Neural cell (in vitro differentiated cells): ENCODE measurements around the gene SMIM29. TPM values are rescaled to one million over a fixed set of nuclear protein-coding genes. Genes with fewer than 3 reads are reported as not detected.

Experiments used
- H2AFZ ChIP-seq: fragments of 200-600, 300-800 bp; sonication (generic), shearing (Covaris generic); 2 replicates; pipeline ENCODE4 v1.6.0; 2014; ENCODE audit warnings: low read depth, mild to moderate bottlenecking, antibody characterized with exemption, low read length, moderate library complexity
- H3F3A ChIP-seq: fragments of 200-600 bp; shearing (Covaris generic); 2 replicates; pipeline ENCODE4 v1.6.1; 2016; ENCODE audit warnings: mild to moderate bottlenecking, moderate library complexity, mixed read lengths, antibody characterized with exemption, low read length; ENCODE audit not compliant: insufficient read depth, poor library complexity, severe bottlenecking
- H3K27ac ChIP-seq: fragments of 200-600, 300-800 bp; sonication (generic), shearing (Covaris generic); 2 replicates; pipeline ENCODE4 v1.5.1; 2014; ENCODE audit warnings: mild to moderate bottlenecking, low read length, moderate library complexity
- H3K27me3 ChIP-seq: fragments of 300-800, 200-600 bp; sonication (generic), shearing (Covaris generic); 2 replicates; pipeline ENCODE4 v1.6.0; 2014; ENCODE audit warnings: mild to moderate bottlenecking, low read depth, low read length, moderate library complexity; ENCODE audit not compliant: insufficient read depth
- H3K36me3 ChIP-seq: fragments of 300-800, 200-600 bp; sonication (generic), shearing (Covaris generic); 2 replicates; pipeline ENCODE4 v1.5.1; 2014; ENCODE audit warnings: mild to moderate bottlenecking, antibody characterized with exemption, low read length, moderate library complexity; ENCODE audit not compliant: insufficient read depth
- H3K4me2 ChIP-seq: fragments of 300-800, 200-600 bp; sonication (generic), shearing (Covaris generic); 2 replicates; pipeline ENCODE4 v1.6.0; 2014; ENCODE audit warnings: mild to moderate bottlenecking, low read length
- H3K4me3 ChIP-seq: fragments of 300-800, 200-600 bp; sonication (generic), shearing (Covaris generic); 2 replicates; pipeline ENCODE4 v1.5.1; 2014; ENCODE audit warnings: mild to moderate bottlenecking, low read length, moderate library complexity
- H3K79me2 ChIP-seq: fragments of 200-600 bp; shearing (Covaris generic); replicated peaks from 2 replicates; pipeline ENCODE4 v1.6.0; 2014; ENCODE audit warnings: mild to moderate bottlenecking, low read length, moderate library complexity; ENCODE audit not compliant: insufficient read depth
- H3K9ac ChIP-seq: fragments of 300-800, 200-600 bp; sonication (generic), shearing (Covaris generic); 2 replicates; pipeline ENCODE4 v1.6.1; 2016; ENCODE audit warnings: mild to moderate bottlenecking, low read length, mixed read lengths
- H3K9me2 ChIP-seq: fragments of 200-600 bp; shearing (Covaris generic); 2 replicates; pipeline ENCODE4 v1.6.1; 2016; ENCODE audit warnings: mild to moderate bottlenecking, low read length, mixed read lengths; ENCODE audit not compliant: insufficient read depth
- H3K9me3 ChIP-seq: fragments of 200-600, 300-800 bp; sonication (generic), shearing (Covaris generic); 2 replicates; pipeline ENCODE4 v1.6.1; 2016; ENCODE audit warnings: mild to moderate bottlenecking, mixed run types, low read length, moderate library complexity, mixed read lengths
- H4K20me1 ChIP-seq: fragments of 200-600 bp; shearing (Covaris generic); 2 replicates; pipeline ENCODE4 v1.6.1; 2016; ENCODE audit warnings: mild to moderate bottlenecking, mixed run types; ENCODE audit not compliant: insufficient read depth
- EP300 ChIP-seq: fragments of 450-650 bp; conservative IDR thresholded peaks from 2 replicates; pipeline ENCODE4 v1.6.1; 2014; ENCODE audit warnings: antibody characterized with exemption, mild to moderate bottlenecking, moderate library complexity; ENCODE audit not compliant: poor library complexity, severe bottlenecking
- EZH2 ChIP-seq: fragments of 200-600, 300-800 bp; shearing (Covaris generic), sonication (generic); IDR thresholded peaks from 2 replicates; pipeline ENCODE4 v1.6.1; 2014; ENCODE audit warnings: antibody characterized with exemption, low read length, borderline replicate concordance, mild to moderate bottlenecking; ENCODE audit not compliant: insufficient read depth, poor library complexity, severe bottlenecking
- MXI1 ChIP-seq: fragments of 450-650 bp; conservative IDR thresholded peaks from 2 replicates; pipeline ENCODE4 v1.6.1; 2014; ENCODE audit warnings: antibody characterized with exemption, mild to moderate bottlenecking; ENCODE audit not compliant: poor library complexity, severe bottlenecking
- POLR2AphosphoS5 ChIP-seq: IDR thresholded peaks from 2 replicates; pipeline ENCODE4 v1.6.1; 2012
- RAD21 ChIP-seq: fragments of 450-650 bp; conservative IDR thresholded peaks from 2 replicates; pipeline ENCODE4 v1.6.1; 2014; ENCODE audit warnings: antibody characterized with exemption, mild to moderate bottlenecking, moderate library complexity
- SMC3 ChIP-seq: fragments of 450-650 bp; conservative IDR thresholded peaks from 2 replicates; pipeline ENCODE4 v1.6.1; 2014; ENCODE audit warnings: antibody characterized with exemption, mild to moderate bottlenecking, moderate library complexity; ENCODE audit not compliant: poor library complexity
- TAF1 ChIP-seq: IDR thresholded peaks from 2 replicates; pipeline ENCODE4 v1.6.1; 2012; ENCODE audit warnings: low read depth
- polyA plus RNA-seq: library from polyadenylated mRNA; depleted of rRNA; stranded (reverse); fragments of >200 nt; gene quantifications from 2 replicates; pipeline ENCODE4 v1.2.3, GENCODE V29; 2014
- TF ChIP-seq, protein P1 (sequence below): IDR thresholded peaks from 2 replicates; pipeline ENCODE4 v1.6.1; 2012; ENCODE audit warnings: borderline replicate concordance
- TF ChIP-seq, protein P2 (sequence below): fragments of 450-650 bp; IDR thresholded peaks from 2 replicates; pipeline ENCODE4 v1.5.1; 2014; ENCODE audit warnings: antibody characterized with exemption, mild to moderate bottlenecking, moderate library complexity; ENCODE audit not compliant: poor library complexity, severe bottlenecking

The SMIM29 gene
- polyA plus RNA-seq, 1 donor from 2014 or later, result 82.1 TPM

DNA sequence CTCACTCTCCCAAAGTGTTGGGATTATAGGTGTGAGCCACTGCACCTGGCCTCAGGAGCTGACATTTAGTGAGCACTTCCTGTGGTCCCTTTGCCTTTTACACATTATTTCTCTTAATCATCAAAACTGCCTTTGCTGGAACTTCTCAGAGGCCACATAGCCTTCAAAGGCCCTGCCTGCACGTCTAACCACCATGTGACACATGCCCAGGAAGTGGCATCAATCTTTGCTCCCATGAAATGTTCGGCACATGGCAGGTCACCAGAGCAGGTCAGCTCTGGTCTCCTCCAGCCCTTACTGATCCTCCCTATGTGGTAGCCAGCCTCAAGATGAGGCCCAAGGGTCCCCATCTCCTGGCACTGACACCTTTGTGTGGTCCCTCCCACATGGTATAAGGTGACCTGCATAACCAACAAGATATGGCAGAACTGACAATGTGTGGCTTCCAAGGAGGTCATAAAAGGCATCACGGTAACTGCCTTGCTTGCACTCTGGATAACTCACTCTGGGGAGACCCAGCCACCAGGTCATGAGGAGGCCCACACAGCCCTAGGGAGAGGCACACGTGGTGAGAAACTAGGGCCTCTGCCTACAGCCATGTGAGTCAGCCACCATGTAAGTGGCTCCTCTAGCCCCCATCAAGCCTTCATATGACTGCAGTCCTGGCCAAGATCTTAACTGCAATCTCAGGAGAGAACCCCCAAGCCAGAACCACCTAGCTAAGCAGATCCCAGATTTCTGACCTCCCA lies 40.9 kb downstream of the SMIM29 start:
- Histone ChIP-seq H3F3A (no peaks in the 10 kb centered on the region), H3K27ac (no peak overlapping the region), H3K9me2 (no peaks in the 10 kb centered on the region), H3K9me3 (no peaks in the 10 kb centered on the region), H3K4me2 (no peak overlapping the region), H3K4me3 (no peak overlapping the region), H2AFZ (no peak overlapping the region), H3K27me3 (no peaks in the 10 kb centered on the region), H3K79me2 (no peaks in the 10 kb centered on the region), H3K36me3 (no peaks in the 10 kb centered on the region), H4K20me1 (no peaks in the 10 kb centered on the region), H3K9ac (no peak overlapping the region)
- TF ChIP-seq, protein P1, sequence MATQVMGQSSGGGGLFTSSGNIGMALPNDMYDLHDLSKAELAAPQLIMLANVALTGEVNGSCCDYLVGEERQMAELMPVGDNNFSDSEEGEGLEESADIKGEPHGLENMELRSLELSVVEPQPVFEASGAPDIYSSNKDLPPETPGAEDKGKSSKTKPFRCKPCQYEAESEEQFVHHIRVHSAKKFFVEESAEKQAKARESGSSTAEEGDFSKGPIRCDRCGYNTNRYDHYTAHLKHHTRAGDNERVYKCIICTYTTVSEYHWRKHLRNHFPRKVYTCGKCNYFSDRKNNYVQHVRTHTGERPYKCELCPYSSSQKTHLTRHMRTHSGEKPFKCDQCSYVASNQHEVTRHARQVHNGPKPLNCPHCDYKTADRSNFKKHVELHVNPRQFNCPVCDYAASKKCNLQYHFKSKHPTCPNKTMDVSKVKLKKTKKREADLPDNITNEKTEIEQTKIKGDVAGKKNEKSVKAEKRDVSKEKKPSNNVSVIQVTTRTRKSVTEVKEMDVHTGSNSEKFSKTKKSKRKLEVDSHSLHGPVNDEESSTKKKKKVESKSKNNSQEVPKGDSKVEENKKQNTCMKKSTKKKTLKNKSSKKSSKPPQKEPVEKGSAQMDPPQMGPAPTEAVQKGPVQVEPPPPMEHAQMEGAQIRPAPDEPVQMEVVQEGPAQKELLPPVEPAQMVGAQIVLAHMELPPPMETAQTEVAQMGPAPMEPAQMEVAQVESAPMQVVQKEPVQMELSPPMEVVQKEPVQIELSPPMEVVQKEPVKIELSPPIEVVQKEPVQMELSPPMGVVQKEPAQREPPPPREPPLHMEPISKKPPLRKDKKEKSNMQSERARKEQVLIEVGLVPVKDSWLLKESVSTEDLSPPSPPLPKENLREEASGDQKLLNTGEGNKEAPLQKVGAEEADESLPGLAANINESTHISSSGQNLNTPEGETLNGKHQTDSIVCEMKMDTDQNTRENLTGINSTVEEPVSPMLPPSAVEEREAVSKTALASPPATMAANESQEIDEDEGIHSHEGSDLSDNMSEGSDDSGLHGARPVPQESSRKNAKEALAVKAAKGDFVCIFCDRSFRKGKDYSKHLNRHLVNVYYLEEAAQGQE, result no peak

DNA sequence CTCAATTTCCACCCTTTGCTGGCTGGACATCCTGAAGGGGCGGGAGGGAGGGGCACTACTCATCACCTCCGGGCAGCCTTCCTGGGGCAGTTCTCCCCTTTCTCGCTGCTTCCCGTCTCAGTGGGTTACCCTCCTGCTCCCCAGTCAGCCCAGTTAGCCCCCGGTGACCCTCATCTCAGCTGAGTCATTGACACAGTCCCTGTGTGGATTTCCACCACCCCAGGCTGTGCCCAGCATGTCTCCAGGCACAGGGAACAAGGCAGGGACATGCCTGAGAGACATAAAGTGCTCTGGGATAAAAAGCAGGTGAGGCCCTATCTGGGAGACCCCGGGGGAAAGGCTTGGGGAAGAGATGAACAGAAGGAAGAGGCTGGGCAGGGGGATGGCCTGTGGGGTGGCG lies 42.1 kb downstream of the SMIM29 start:
- H2AFZ ChIP-seq, result no peak overlapping the region

More for the DNA sequence above, 42.1 kb downstream of the SMIM29 start:
- no peak overlapping the region for H3K9ac ChIP-seq
- no peak overlapping the region for H3K4me2 ChIP-seq
- no peaks in the 10 kb centered on the region for H3K79me2 ChIP-seq
- no peaks in the 10 kb centered on the region for H3K9me2 ChIP-seq
- no peak overlapping the region for H3K4me3 ChIP-seq
- H3K27ac ChIP-seq, result no peak overlapping the region
- no peaks in the 10 kb centered on the region for H3K36me3 ChIP-seq
- no peaks in the 10 kb centered on the region for H4K20me1 ChIP-seq
- no peak for TF ChIP-seq EZH2
- no peak for TF ChIP-seq EP300
- TF ChIP-seq, protein P1, result no peak
- no peak for TF ChIP-seq SMC3
- no peak for TF ChIP-seq RAD21
- TF ChIP-seq POLR2AphosphoS5, result no peak
- TF ChIP-seq, protein P2, sequence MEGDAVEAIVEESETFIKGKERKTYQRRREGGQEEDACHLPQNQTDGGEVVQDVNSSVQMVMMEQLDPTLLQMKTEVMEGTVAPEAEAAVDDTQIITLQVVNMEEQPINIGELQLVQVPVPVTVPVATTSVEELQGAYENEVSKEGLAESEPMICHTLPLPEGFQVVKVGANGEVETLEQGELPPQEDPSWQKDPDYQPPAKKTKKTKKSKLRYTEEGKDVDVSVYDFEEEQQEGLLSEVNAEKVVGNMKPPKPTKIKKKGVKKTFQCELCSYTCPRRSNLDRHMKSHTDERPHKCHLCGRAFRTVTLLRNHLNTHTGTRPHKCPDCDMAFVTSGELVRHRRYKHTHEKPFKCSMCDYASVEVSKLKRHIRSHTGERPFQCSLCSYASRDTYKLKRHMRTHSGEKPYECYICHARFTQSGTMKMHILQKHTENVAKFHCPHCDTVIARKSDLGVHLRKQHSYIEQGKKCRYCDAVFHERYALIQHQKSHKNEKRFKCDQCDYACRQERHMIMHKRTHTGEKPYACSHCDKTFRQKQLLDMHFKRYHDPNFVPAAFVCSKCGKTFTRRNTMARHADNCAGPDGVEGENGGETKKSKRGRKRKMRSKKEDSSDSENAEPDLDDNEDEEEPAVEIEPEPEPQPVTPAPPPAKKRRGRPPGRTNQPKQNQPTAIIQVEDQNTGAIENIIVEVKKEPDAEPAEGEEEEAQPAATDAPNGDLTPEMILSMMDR, result no peak
- TF ChIP-seq TAF1, result no peak
- no peak for TF ChIP-seq MXI1
- no peaks in the 10 kb centered on the region for H3K9me3 ChIP-seq
- H3K27me3 ChIP-seq, result no peaks in the 10 kb centered on the region
- H3F3A ChIP-seq, result no peaks in the 10 kb centered on the region
